Measurements from ENCODE around the gene WFDC6. TPM values are rescaled to one million over a fixed set of nuclear protein-coding genes. Genes with fewer than 3 reads are reported as not detected.

The WFDC6 gene
- total RNA-seq, 1 donor from 2014 or later = not detected

- no peak for TF ChIP-seq CTCF (IDR thresholded peaks at IDR 0.05; ENCODE audit: insufficient read depth, low read length, poor library complexity, severe bottlenecking)
- Histone ChIP-seq H3K4me3 (ENCODE audit: low read depth, low read length) (no peak overlapping the region), H3K27me3 (ENCODE audit: control insufficient read depth, insufficient read depth, low read length) (no peaks in the 10 kb centered on the region), H3K36me3 (ENCODE audit: control insufficient read depth, insufficient read depth, low read length) (no peaks in the 10 kb centered on the region)
- DNase-seq (ENCODE audit: low read depth) = no peak
Observed at GRCh38 chr20:45545351-45545750, 6.1 kb upstream of the WFDC6 start.

GRCh38 chr20:45538209-45538799 lies 978 bp downstream of the WFDC6 start:
- no peaks in the 10 kb centered on the region for H3K27me3 ChIP-seq (ENCODE audit: control insufficient read depth, insufficient read depth, low read length)
- TF ChIP-seq CTCF (IDR thresholded peaks at IDR 0.05; ENCODE audit: insufficient read depth, low read length, poor library complexity, severe bottlenecking) = no peak
- no peaks in the 10 kb centered on the region for H3K36me3 ChIP-seq (ENCODE audit: control insufficient read depth, insufficient read depth, low read length)
- no peak for DNase-seq (ENCODE audit: low read depth)
- no peak overlapping the region for H3K4me3 ChIP-seq (ENCODE audit: low read depth, low read length)

GRCh38 chr20:45527294-45527693 lies 12.0 kb downstream of the WFDC6 start:
- Histone ChIP-seq H3K27me3 (ENCODE audit: control insufficient read depth, insufficient read depth, low read length) (no peaks in the 10 kb centered on the region), H3K4me3 (ENCODE audit: low read depth, low read length) (no peak overlapping the region), H3K36me3 (ENCODE audit: control insufficient read depth, insufficient read depth, low read length) (no peaks in the 10 kb centered on the region)
- DNase-seq (ENCODE audit: low read depth) = no peak
- TF ChIP-seq CTCF (IDR thresholded peaks at IDR 0.05; ENCODE audit: insufficient read depth, low read length, poor library complexity, severe bottlenecking) = no peak

- TF ChIP-seq CTCF (IDR thresholded peaks at IDR 0.05; ENCODE audit: insufficient read depth, low read length, poor library complexity, severe bottlenecking) = no peak
- Histone ChIP-seq H3K4me3 (ENCODE audit: low read depth, low read length) (no peak overlapping the region), H3K36me3 (ENCODE audit: control insufficient read depth, insufficient read depth, low read length) (no peaks in the 10 kb centered on the region), H3K27me3 (ENCODE audit: control insufficient read depth, insufficient read depth, low read length) (no peaks in the 10 kb centered on the region)
- DNase-seq (ENCODE audit: low read depth) = no peak
Observed at GRCh38 chr20:45523821-45524220, 15.5 kb downstream of the WFDC6 start.

GRCh38 chr20:45518282-45518681 lies 21.0 kb downstream of the WFDC6 start:
- Histone ChIP-seq H3K27me3 (ENCODE audit: control insufficient read depth, insufficient read depth, low read length) (no peaks in the 10 kb centered on the region), H3K4me3 (ENCODE audit: low read depth, low read length) (no peak overlapping the region), H3K36me3 (ENCODE audit: control insufficient read depth, insufficient read depth, low read length) (no peaks in the 10 kb centered on the region)
- TF ChIP-seq CTCF (IDR thresholded peaks at IDR 0.05; ENCODE audit: insufficient read depth, low read length, poor library complexity, severe bottlenecking) = no peak
- DNase-seq (ENCODE audit: low read depth) = peak; percentile 26
